ENCODE results near the gene SNX8.
"Not testable (repeated sequence)": the region's sequence is repeated elsewhere in the genome, so short reads cannot be mapped to it uniquely, and the experiment has no call there.

The SNX8 gene

DNA sequence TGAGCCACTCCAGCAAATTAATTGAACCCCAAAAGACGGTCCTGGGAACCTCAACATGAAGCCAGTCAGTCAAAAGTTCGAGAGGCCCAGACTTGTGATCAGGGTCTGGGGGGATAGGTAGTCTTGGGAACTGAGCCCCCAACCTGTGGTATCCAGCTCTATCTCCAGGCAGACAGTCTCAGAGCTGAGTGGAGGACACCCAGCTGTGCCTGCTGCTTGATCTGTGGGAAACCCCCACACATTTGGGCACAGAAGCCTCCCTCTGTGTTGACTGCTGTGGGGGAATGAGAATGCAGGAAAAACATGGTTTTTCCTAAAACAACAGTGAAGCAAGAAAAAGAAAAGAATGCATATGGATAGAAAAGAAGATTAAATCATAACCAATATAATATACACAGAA is 16.3 kb upstream of the SNX8 start:
- in situ Hi-C loops (cut with MboI; ENCODE audit: low sequenced_read_pairs): no loop called here

DNA sequence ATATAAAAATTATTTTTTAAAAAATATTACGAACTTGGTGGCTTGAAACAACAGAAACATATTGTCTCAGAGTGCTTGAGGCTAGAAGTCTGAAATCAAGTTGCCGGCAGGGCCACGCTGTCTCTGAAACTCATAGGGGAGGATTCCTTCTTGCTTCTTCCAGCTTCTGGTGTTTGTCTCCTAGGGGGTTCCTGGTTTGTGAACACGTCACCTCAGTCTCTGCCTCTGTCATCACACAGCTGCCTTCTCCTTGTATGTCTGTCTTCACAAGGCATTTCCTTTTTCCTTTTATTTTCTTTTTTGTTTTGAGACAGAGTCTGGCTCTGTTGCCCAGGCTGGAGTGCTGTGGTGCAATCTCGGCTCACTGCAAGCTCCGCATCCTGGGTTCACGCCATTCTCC is 12.7 kb upstream of the SNX8 start:
- in situ Hi-C loops (cut with MboI; ENCODE audit: low sequenced_read_pairs): no loop called here

GRCh38 chr7:2325162-2325561 is 10.9 kb upstream of the SNX8 start:
- in situ Hi-C loops (cut with MboI; ENCODE audit: low sequenced_read_pairs): no loop called here

GRCh38 chr7:2321020-2321419 is 6.8 kb upstream of the SNX8 start:
- in situ Hi-C loops (cut with MboI; ENCODE audit: low sequenced_read_pairs): no loop called here

DNA sequence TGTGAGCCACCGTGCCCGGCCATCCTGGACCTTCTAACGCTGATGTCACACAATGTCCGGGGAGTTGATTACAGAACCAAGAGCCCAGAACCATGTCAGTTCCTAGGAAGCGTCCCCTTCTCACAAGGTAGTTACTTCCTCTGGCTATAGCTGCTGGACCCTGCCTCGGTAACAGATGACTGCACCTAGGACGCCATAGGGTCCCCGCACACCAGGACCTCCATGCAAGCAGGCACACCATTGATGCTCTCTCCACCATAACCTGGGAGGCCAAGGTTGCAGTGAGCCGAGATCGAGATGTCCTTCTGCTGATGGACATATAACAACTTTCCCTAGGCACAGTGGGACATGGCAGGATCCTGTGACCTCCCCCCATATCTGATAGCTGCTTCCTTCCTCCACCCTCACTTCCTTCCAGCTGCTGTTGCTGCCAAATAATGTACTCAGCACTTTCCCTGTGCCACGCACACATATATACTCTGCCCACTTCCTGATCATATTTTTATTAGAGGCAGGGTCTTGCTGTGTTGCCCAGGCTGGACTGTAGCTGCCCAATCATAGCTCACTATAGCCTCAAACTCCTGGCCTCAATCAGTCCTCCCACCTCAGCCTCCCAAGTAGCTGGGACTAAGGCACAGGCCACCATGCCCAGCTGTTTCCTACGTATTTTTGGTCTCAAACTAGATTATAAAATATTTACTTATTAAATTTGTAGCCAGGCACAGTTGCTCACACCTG is 3.5 kb upstream of the SNX8 start:
- in situ Hi-C loops (cut with MboI; ENCODE audit: low sequenced_read_pairs): no loop called here

DNA sequence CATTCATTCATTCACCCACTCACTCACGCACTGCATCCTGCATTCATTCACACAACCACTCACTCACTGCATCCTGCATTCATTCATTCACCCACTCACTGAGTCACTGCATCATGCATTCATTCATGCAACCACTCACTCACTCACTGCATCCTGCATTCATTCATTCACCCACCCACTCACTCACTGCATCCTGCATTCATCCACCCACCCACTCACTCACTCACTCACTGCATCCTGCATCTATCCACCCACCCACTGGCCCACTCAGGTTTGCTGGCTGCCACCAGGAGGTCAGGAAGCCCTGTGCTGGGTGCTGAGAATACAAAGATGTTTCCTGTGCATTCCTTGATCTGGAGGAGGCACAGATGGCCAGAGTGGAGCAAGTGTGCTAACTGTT is 2.3 kb upstream of the SNX8 start:
- in situ Hi-C loops (cut with MboI; ENCODE audit: low sequenced_read_pairs): no loop called here

DNA sequence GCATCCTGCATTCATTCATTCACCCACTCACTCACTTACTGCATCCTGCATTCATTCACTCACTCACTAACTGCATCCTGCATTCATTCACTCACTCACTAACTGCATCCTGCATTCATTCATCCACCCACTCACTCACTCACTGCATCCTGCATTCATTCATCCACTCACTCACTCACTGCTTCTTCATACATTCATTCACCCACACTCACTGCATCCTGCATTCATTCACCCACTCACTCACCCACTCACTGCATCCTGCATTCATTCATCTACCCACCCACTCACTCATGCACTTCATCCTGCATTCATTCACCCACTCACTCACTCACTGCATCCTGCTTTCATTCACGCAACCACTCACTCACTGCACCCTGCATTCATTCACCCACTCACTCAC is 1.5 kb upstream of the SNX8 start:
- in situ Hi-C loops (cut with MboI; ENCODE audit: low sequenced_read_pairs): no loop called here

DNA sequence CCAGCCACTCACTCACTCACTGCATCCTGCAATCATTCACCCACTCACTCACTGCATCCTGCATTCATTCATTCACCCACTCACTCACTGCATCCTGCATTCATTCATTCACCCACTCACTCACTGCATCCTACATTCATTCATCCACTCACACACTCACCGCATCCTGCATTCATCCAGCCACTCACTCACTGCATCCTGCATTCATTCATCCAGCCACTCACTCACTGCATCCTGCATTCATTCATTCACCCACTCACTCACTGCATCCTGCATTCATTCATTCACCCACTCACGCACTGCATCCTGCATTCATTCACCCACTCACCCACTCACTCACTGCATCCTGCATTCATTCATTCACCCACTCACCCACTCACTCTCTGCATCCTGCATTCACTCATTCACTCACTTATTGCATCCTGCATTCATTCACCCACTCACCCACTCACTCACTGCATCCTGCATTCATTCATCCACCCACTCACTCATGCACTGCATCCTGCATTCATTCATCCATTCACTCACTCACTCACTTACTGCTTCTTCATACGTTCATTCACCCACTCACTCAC is 802 bp upstream of the SNX8 start:
- in situ Hi-C loops (cut with MboI; ENCODE audit: low sequenced_read_pairs): not testable (repeated sequence)

DNA sequence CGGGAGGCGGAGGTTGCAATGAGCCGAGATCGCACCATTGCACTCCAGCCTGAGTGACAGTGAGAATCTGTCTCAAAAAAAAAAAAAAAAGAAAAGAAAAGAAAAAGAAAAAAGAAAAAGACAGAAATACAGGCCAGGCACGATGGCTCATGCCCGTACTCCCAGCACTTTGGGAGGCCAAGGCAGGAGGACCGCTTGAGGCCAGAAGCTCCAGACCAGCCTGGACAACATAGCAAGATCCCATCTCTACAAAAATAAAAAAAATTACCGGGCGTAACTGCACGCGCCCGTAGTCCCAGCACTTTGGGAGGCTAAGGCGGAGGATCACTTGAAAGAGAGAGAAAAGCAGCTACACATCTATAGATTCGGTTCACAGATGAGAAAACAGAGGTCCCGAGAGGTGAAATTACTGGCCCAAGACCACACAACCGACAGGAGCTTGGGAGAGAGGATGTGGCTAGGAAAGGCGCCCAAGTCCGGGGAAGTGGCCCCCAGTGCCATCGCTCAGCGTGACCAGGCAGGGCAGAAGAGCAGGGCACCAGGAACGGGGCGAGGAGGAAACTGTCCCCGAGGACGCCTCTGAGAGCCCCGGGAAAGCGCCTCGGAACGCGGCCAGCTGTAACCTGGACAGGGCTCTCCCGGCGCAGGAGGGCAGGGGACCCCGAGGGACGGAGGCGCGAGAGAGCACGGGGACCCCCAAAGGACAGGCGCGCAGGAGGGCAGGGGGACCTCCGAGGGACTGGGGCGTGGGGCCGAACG is 612 bp downstream of the SNX8 start:
- in situ Hi-C loops (cut with MboI; ENCODE audit: low sequenced_read_pairs): no loop called here

GRCh38 chr7:2312267-2312929 is 1.8 kb downstream of the SNX8 start:
- in situ Hi-C loops (cut with MboI; ENCODE audit: low sequenced_read_pairs): no loop called here

DNA sequence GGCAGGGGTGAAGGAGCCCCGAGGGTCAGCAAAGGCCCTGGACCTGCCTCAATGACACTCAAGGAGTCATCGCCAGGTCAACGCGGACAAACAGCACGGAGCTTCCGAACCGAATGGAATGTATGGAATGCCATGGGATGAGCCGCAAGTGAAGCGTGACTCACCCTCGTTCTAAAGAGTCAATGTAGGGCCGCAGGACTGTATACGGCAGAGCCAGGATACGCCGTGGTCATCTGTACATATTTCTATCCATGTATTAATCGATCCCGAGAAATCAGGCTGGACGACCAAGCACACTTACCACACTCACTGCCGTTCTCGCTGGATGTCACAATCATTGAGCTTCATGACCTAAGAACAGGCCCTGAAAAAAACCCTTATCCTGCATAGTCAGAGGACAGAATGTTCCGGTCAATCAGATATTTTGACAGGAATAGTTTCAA is 4.3 kb downstream of the SNX8 start:
- in situ Hi-C loops (cut with MboI; ENCODE audit: low sequenced_read_pairs): no loop called here

GRCh38 chr7:2307690-2308107 is 6.5 kb downstream of the SNX8 start:
- in situ Hi-C loops (cut with MboI; ENCODE audit: low sequenced_read_pairs): no loop called here

- in situ Hi-C loops (cut with MboI; ENCODE audit: low sequenced_read_pairs): no loop called here
These were observed 7.6 kb downstream of the SNX8 start for GRCh38 chr7:2306688-2307087.

DNA sequence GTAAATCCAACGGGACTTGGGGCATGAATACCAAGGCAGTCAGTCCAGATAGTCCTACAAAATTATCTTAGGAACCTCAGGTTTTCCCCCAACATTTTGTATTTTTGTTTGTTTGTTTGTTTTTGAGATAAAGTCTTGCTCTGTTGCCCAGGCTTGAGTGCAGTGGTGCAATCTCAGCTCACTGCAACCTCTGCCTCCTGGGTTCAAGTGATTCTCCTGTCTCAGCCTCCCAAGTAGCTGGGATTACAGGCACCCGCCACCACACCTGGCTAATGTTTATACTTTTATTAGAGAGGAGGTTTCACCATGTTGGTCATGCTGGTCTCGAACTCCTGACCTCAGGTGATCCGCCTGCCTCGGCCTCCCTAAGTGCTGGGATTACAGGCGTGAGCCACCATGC is 9.0 kb downstream of the SNX8 start:
- in situ Hi-C loops (cut with MboI; ENCODE audit: low sequenced_read_pairs): not testable (repeated sequence)

- in situ Hi-C loops (cut with MboI; ENCODE audit: low sequenced_read_pairs): not testable (repeated sequence)
These were observed 10.7 kb downstream of the SNX8 start for GRCh38 chr7:2303520-2303919.

- in situ Hi-C loops (cut with MboI; ENCODE audit: low sequenced_read_pairs): not testable (repeated sequence)
These were observed 11.4 kb downstream of the SNX8 start for GRCh38 chr7:2302743-2303397.

DNA sequence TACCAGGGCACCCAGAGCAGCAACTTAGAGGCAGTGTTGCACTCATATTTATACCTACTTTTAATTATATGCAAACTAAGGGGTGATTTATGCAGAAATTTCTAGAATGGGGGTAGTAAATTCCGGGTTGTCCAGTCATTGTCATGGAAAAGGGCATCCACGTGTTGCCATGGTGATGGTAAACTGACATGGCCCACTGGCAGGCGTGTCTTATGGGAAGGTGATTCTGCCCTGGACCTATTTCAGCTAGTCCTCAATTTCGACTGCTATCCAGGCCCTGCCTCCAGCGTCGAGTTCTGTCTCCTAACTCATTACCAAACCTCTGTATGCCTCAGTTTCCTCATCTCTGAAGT is 12.8 kb downstream of the SNX8 start:
- in situ Hi-C loops (cut with MboI; ENCODE audit: low sequenced_read_pairs): no loop called here

- in situ Hi-C loops (cut with MboI; ENCODE audit: low sequenced_read_pairs): no loop called here
These were observed 14.2 kb downstream of the SNX8 start for GRCh38 chr7:2299870-2300512.

DNA sequence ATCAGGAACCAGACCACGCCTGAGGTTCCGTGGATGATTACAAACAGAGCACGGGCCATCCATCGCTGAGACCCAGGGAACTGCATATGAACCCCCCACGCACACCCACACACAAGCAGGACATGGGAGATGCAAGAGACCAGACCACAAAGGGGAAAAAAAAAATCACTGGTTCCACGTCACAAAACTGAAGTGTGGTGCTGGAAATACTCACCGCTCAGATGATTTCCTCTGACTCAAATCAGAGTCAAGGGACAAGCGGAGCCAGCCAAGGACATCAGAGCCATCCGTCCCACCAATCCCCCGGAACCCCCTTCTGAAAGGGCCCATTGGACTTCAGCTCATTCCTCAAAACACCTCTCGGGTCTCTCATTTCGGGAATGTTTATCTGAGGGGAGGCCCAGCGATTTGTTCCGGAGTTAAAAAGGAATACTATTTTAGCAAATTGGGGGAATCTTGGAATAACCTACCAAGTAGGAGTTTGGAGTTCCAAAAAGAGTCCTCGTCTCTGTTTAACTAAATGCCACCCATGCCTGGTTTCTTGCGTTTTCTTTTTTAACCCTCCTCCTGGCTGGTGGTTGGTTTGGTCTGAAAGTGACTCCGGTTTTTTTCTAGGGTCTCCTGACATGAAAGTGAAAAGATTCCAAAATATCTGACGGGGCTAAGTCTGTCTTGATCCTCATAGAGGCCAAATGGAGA is 15.0 kb downstream of the SNX8 start:
- in situ Hi-C loops (cut with MboI; ENCODE audit: low sequenced_read_pairs): no loop called here

DNA sequence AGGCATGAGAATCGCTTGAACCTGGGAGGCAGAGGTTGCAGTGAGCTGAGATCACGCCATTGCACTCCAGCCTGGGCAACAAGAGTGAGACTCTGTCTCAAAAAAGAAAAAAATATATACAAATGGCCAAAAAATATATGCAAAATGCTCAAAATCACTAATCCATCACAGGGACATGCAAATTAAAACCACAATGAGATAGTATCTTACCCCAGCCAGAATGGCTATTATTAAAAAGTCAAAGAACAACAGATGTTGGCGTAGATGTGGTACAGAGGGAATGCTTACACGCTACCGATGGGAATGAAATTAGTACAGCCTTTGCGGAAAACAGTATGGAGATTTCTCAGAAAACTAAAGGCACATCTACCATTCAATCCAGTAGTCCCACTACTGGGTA is 17.4 kb downstream of the SNX8 start:
- in situ Hi-C loops (cut with MboI; ENCODE audit: low sequenced_read_pairs): no loop called here
